ENCODE results near the gene HBS1L. TPM values are rescaled to one million over a fixed set of nuclear protein-coding genes. Genes with fewer than 3 reads are reported as not detected.

The HBS1L gene
- total and polyA plus RNA-seq, 9 of the 15 experiments (the other 6 are each of a cell fraction or from before 2014, with no cell fraction given), result 101 to 199 (median 145) TPM

DNA sequence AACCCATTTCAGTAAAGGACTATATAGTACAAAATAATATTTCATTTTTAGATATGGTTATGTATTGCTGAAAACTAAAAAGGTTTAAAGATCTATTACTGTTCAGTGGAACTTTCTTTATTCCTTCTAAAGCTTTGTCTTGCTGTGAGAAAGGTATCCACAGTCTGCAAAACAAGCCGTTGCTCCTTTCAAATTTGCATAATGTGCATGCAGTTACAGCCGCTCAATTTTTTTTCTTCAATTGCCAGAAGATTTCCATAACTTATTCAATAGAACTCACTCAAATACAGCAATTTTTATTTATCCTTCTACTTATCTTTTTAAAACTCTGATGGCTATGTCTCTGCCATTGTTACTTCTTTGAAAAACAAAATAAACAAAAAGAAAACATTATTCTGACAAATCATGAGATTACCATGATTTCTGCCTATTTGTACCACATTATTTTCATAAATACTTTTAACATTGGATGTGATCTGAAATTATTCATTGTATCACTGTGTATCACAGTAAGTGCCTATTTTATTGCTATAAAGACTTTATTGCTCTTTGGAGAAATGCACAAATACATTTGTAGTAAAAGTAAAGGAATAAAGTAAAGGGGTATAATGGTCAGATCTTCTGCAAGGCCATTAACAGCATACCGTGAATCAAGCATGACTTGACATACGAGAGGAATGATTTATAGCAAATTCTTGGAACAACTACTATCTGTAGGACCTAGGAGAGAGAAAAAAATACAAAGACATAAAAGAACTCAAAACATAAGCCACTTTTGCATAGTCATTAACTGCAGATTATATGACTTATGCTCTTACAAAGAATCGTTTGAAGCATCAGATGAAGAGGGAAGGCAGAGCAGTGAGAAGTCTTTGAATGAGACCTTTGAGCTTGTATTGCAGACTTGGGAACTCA lies 29.6 kb upstream of the HBS1L start (continued):
- TF ChIP-seq, protein P1, sequence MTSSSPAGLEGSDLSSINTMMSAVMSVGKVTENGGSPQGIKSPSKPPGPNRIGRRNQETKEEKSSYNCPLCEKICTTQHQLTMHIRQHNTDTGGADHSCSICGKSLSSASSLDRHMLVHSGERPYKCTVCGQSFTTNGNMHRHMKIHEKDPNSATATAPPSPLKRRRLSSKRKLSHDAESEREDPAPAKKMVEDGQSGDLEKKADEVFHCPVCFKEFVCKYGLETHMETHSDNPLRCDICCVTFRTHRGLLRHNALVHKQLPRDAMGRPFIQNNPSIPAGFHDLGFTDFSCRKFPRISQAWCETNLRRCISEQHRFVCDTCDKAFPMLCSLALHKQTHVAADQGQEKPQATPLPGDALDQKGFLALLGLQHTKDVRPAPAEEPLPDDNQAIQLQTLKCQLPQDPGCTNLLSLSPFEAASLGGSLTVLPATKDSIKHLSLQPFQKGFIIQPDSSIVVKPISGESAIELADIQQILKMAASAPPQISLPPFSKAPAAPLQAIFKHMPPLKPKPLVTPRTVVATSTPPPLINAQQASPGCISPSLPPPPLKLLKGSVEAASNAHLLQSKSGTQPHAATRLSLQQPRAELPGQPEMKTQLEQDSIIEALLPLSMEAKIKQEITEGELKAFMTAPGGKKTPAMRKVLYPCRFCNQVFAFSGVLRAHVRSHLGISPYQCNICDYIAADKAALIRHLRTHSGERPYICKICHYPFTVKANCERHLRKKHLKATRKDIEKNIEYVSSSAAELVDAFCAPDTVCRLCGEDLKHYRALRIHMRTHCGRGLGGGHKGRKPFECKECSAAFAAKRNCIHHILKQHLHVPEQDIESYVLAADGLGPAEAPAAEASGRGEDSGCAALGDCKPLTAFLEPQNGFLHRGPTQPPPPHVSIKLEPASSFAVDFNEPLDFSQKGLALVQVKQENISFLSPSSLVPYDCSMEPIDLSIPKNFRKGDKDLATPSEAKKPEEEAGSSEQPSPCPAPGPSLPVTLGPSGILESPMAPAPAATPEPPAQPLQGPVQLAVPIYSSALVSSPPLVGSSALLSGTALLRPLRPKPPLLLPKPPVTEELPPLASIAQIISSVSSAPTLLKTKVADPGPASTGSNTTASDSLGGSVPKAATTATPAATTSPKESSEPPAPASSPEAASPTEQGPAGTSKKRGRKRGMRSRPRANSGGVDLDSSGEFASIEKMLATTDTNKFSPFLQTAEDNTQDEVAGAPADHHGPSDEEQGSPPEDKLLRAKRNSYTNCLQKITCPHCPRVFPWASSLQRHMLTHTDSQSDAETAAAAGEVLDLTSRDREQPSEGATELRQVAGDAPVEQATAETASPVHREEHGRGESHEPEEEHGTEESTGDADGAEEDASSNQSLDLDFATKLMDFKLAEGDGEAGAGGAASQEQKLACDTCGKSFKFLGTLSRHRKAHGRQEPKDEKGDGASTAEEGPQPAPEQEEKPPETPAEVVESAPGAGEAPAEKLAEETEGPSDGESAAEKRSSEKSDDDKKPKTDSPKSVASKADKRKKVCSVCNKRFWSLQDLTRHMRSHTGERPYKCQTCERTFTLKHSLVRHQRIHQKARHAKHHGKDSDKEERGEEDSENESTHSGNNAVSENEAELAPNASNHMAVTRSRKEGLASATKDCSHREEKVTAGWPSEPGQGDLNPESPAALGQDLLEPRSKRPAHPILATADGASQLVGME (CRISPR knock-in tag; IDR thresholded peaks at IDR 0.05), result no peak
- TF ChIP-seq ZNF41 (CRISPR knock-in tag; conservative IDR thresholded peaks at IDR 0.05) (0 out of 2 replicates have a peak, but pooled peaks have one; percentile 7), ZNF224 (CRISPR knock-in tag; IDR thresholded peaks at IDR 0.05) (no peak), STAG1 (CRISPR knock-in tag; IDR thresholded peaks at IDR 0.05; ENCODE audit: borderline replicate concordance) (no peak), TGIF2 (CRISPR knock-in tag; IDR thresholded peaks at IDR 0.05) (no peak), CCAR2 (IDR thresholded peaks at IDR 0.05; ENCODE audit: low read depth, low read length) (no peak), ATF1 (CRISPR knock-in tag; IDR thresholded peaks at IDR 0.05) (no peak), ATF1 (tag; IDR thresholded peaks at IDR 0.05) (peak; percentile 46; the same call in 1 of the 2 replicates), ZKSCAN3 (CRISPR knock-in tag; IDR thresholded peaks at IDR 0.05) (no peak), XRCC3 (IDR thresholded peaks at IDR 0.05) (0 out of 2 replicates have a peak, but pooled peaks have one; percentile 26), TCF3 (CRISPR knock-in tag; IDR thresholded peaks at IDR 0.05) (peak; percentile 79), CBFA2T2 (conservative IDR thresholded peaks at IDR 0.05) (peak; percentile 74), GATAD2B (IDR thresholded peaks at IDR 0.05; ENCODE audit: borderline replicate concordance) (peak; percentile 89; the same call in 1 of the 2 replicates), BCOR (IDR thresholded peaks at IDR 0.05) (0 out of 2 replicates have a peak, but pooled peaks have one; percentile 16), ZSCAN32 (CRISPR knock-in tag; IDR thresholded peaks at IDR 0.05) (no peak), ZEB2 (IDR thresholded peaks at IDR 0.05) (peak; percentile 78)
- TF ChIP-seq, protein P2, sequence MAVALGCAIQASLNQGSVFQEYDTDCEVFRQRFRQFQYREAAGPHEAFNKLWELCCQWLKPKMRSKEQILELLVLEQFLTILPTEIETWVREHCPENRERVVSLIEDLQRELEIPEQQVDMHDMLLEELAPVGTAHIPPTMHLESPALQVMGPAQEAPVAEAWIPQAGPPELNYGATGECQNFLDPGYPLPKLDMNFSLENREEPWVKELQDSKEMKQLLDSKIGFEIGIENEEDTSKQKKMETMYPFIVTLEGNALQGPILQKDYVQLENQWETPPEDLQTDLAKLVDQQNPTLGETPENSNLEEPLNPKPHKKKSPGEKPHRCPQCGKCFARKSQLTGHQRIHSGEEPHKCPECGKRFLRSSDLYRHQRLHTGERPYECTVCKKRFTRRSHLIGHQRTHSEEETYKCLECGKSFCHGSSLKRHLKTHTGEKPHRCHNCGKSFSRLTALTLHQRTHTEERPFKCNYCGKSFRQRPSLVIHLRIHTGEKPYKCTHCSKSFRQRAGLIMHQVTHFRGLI (CRISPR knock-in tag; IDR thresholded peaks at IDR 0.05), result no peak
- TF ChIP-seq, protein P3, sequence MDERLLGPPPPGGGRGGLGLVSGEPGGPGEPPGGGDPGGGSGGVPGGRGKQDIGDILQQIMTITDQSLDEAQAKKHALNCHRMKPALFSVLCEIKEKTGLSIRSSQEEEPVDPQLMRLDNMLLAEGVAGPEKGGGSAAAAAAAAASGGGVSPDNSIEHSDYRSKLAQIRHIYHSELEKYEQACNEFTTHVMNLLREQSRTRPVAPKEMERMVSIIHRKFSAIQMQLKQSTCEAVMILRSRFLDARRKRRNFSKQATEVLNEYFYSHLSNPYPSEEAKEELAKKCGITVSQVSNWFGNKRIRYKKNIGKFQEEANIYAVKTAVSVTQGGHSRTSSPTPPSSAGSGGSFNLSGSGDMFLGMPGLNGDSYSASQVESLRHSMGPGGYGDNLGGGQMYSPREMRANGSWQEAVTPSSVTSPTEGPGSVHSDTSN (CRISPR knock-in tag; IDR thresholded peaks at IDR 0.05; ENCODE audit: low read depth), result no peak; the same call in 1 of the 2 replicates
- TF ChIP-seq, protein P3 (tag; conservative IDR thresholded peaks at IDR 0.05; ENCODE audit: low read depth), result peak; percentile 99
